ENCODE results near the gene TAF10. TPM values are rescaled to one million over a fixed set of nuclear protein-coding genes. Genes with fewer than 3 reads are reported as not detected.

TAF10 gene
- total RNA-seq, 1 donor from 2014 or later: 52.5 TPM

- no peak for ATAC-seq
- DNase-seq (ENCODE audit: low spot score): peak; percentile 39
These were observed 25.3 kb downstream of the TAF10 start for GRCh38 chr11:6586434-6587359.

- DNase-seq (ENCODE audit: low spot score): no peak
- ATAC-seq: no peak
These were observed 27.5 kb downstream of the TAF10 start for GRCh38 chr11:6584528-6584927.

GRCh38 chr11:6583584-6583983 lies 28.4 kb downstream of the TAF10 start:
- no peak for ATAC-seq
- no peak for DNase-seq (ENCODE audit: low spot score)

- ATAC-seq: no peak
These were observed 32.3 kb downstream of the TAF10 start for GRCh38 chr11:6579681-6580080.

GRCh38 chr11:6578134-6578533 lies 33.9 kb downstream of the TAF10 start:
- DNase-seq (ENCODE audit: low spot score): no peak
- ATAC-seq: no peak

More at GRCh38 chr11:6579681-6580080, 32.3 kb downstream of the TAF10 start:
- no peak for DNase-seq (ENCODE audit: low spot score)

GRCh38 chr11:6576471-6577373 lies 35.3 kb downstream of the TAF10 start:
- peak; percentile 34 for ATAC-seq
- DNase-seq (ENCODE audit: low spot score): no peak

GRCh38 chr11:6574816-6575715 lies 37.0 kb downstream of the TAF10 start:
- ATAC-seq: no peak
- no peak for DNase-seq (ENCODE audit: low spot score)

- DNase-seq (ENCODE audit: low spot score) (no peak), ATAC-seq (no peak)
These were observed 39.8 kb downstream of the TAF10 start for GRCh38 chr11:6572215-6572614.

GRCh38 chr11:6571434-6572008 lies 40.5 kb downstream of the TAF10 start:
- ATAC-seq: no peak
- DNase-seq (ENCODE audit: low spot score): no peak

- DNase-seq (ENCODE audit: low spot score) (no peak), ATAC-seq (no peak)
These were observed 41.2 kb downstream of the TAF10 start for GRCh38 chr11:6570691-6571427.

- DNase-seq (ENCODE audit: low spot score): no peak
- ATAC-seq: no peak
These were observed 42.3 kb downstream of the TAF10 start for GRCh38 chr11:6569706-6570105.

- DNase-seq (ENCODE audit: low spot score): peak; percentile 88
- peak; percentile 56 for ATAC-seq
These were observed 43.7 kb downstream of the TAF10 start for GRCh38 chr11:6568191-6568918.

- ATAC-seq: no peak
- no peak for DNase-seq (ENCODE audit: low spot score)
These were observed 44.7 kb downstream of the TAF10 start for GRCh38 chr11:6567371-6567745.

GRCh38 chr11:6566704-6567370 lies 45.2 kb downstream of the TAF10 start:
- ATAC-seq (peak; percentile 80), DNase-seq (ENCODE audit: low spot score) (peak; percentile 91)

- ATAC-seq (no peak), DNase-seq (ENCODE audit: low spot score) (no peak)
These were observed 45.9 kb downstream of the TAF10 start for GRCh38 chr11:6565988-6566703.

GRCh38 chr11:6565325-6565724 lies 46.7 kb downstream of the TAF10 start:
- ATAC-seq: no peak
- DNase-seq (ENCODE audit: low spot score): no peak

- ATAC-seq: no peak
- DNase-seq (ENCODE audit: low spot score): no peak
These were observed 48.3 kb downstream of the TAF10 start for GRCh38 chr11:6563667-6564066.
